ENCODE measurements around the gene ZFAND3. TPM values are rescaled to one million over a fixed set of nuclear protein-coding genes. Genes with fewer than 3 reads are reported as not detected.
A peak's percentile ranks its signal among the peaks of the same experiment; 100 is the strongest.

ZFAND3 gene
- total RNA-seq, 4 donors from 2014 or later = 46.3 to 73.6 (median 49.3) TPM

GRCh38 chr6:38034274-38034914, 214.9 kb downstream of the ZFAND3 start:
- no peaks in the 10 kb centered on the region for H3K27me3 ChIP-seq
- peaks cover 0 to 47% (median 5%) of the 10 kb centered on the region in 3 donors for H3K4me1 ChIP-seq
- H3K4me3 ChIP-seq = no peak overlapping the region
- no peak overlapping the region for H3K27ac ChIP-seq
- no peaks in the 10 kb centered on the region for H3K9me3 ChIP-seq
- H3K36me3 ChIP-seq = no peaks in the 10 kb centered on the region
- ATAC-seq = no peak
- TF ChIP-seq EP300 (IDR thresholded peaks at IDR 0.05) = no peak
- TF ChIP-seq, protein P1, sequence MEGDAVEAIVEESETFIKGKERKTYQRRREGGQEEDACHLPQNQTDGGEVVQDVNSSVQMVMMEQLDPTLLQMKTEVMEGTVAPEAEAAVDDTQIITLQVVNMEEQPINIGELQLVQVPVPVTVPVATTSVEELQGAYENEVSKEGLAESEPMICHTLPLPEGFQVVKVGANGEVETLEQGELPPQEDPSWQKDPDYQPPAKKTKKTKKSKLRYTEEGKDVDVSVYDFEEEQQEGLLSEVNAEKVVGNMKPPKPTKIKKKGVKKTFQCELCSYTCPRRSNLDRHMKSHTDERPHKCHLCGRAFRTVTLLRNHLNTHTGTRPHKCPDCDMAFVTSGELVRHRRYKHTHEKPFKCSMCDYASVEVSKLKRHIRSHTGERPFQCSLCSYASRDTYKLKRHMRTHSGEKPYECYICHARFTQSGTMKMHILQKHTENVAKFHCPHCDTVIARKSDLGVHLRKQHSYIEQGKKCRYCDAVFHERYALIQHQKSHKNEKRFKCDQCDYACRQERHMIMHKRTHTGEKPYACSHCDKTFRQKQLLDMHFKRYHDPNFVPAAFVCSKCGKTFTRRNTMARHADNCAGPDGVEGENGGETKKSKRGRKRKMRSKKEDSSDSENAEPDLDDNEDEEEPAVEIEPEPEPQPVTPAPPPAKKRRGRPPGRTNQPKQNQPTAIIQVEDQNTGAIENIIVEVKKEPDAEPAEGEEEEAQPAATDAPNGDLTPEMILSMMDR (IDR thresholded peaks at IDR 0.05) = peak in 3 of 4 experiments; percentile 35 to 51 (median 43)
- 82 to 91% methylated on average over 1 of the region's 1 CpG for WGBS, 2 donors (ENCODE audit: low coverage in 1 of 2)

DNA sequence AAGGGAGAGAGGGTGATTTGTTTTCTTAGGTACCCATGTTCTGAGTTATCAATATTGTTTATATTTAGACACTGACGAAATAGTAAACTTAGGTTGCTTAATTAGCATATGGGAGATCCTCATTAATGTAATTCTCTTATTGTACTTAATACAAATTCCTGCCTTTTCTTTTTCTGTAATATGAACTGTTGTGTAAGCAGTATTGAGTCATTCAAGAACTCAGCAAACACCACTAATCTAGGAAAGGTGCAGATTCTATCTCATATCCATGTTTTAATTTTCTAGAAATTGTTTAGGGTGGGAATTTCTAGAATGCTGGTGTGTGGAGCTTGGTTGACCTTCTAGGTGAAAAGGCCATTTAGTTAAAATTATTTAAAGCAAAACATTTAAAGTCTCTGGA, 216.0 kb downstream of the ZFAND3 start:
- TF ChIP-seq POLR2AphosphoS5 (IDR thresholded peaks at IDR 0.05) (no peak), EP300 (IDR thresholded peaks at IDR 0.05) (no peak), POLR2A (IDR thresholded peaks at IDR 0.05) (no peak)
- TF ChIP-seq, protein P1 (IDR thresholded peaks at IDR 0.05) = no peak
- Histone ChIP-seq H3K27ac (no peak overlapping the region), H3K4me3 (no peak overlapping the region), H3K4me1 (peaks cover 0 to 47% (median 5%) of the 10 kb centered on the region in 3 donors), H3K36me3 (no peaks in the 10 kb centered on the region), H3K9me3 (no peaks in the 10 kb centered on the region), H3K27me3 (no peaks in the 10 kb centered on the region)
- 89 to 100% methylated on average over 1 of the region's 1 CpG for WGBS, 2 donors (ENCODE audit: low coverage in 1 of 2)
- no peak for ATAC-seq

- Histone ChIP-seq H3K4me3 (no peak overlapping the region), H3K27me3 (no peaks in the 10 kb centered on the region), H3K27ac (no peak overlapping the region), H3K36me3 (no peaks in the 10 kb centered on the region), H3K9me3 (no peaks in the 10 kb centered on the region), H3K4me1 (peaks cover 0 to 27% (median 0%) of the 10 kb centered on the region in 3 donors)
- 69 to 85% methylated on average over 2 of the region's 2 CpGs for WGBS, 2 donors (ENCODE audit: low coverage in 1 of 2)
- TF ChIP-seq, protein P1 (IDR thresholded peaks at IDR 0.05) = no peak
- no peak for ATAC-seq
These were observed 220.0 kb downstream of the ZFAND3 start for GRCh38 chr6:38039502-38039901.

- Histone ChIP-seq H3K9me3 (no peaks in the 10 kb centered on the region), H3K27ac (no peak overlapping the region), H3K27me3 (no peaks in the 10 kb centered on the region), H3K4me3 (no peak overlapping the region), H3K4me1 (peaks cover 0 to 19% (median 0%) of the 10 kb centered on the region in 3 donors), H3K36me3 (no peaks in the 10 kb centered on the region)
- ATAC-seq = no peak
- WGBS, 2 donors (ENCODE audit: low coverage in 1 of 2) = 22 to 100% methylated on average over 1 of the region's 1 CpG
- TF ChIP-seq EP300 (IDR thresholded peaks at IDR 0.05) = no peak
- TF ChIP-seq POLR2A (IDR thresholded peaks at IDR 0.05) = no peak
- TF ChIP-seq, protein P1 (IDR thresholded peaks at IDR 0.05) = no peak
- no peak for TF ChIP-seq POLR2AphosphoS5 (IDR thresholded peaks at IDR 0.05)
These were observed 220.7 kb downstream of the ZFAND3 start for GRCh38 chr6:38040254-38040653.

GRCh38 chr6:38043259-38043753, 223.8 kb downstream of the ZFAND3 start:
- TF ChIP-seq, protein P1 (IDR thresholded peaks at IDR 0.05) = no peak
- TF ChIP-seq POLR2AphosphoS5 (IDR thresholded peaks at IDR 0.05) (no peak), POLR2A (IDR thresholded peaks at IDR 0.05) (no peak), EP300 (IDR thresholded peaks at IDR 0.05) (no peak)
- Histone ChIP-seq H3K4me3 (no peak overlapping the region), H3K27me3 (no peaks in the 10 kb centered on the region), H3K9me3 (no peaks in the 10 kb centered on the region), H3K27ac (no peak overlapping the region), H3K36me3 (no peaks in the 10 kb centered on the region), H3K4me1 (peaks cover 0 to under 1% (median 0%) of the 10 kb centered on the region in 3 donors)
- ATAC-seq = no peak
- 74 to 85% methylated on average over 3 of the region's 3 CpGs for WGBS, 2 donors (ENCODE audit: low coverage in 1 of 2)
